ENCODE measurements around the gene AFF3. TPM values are rescaled to one million over a fixed set of nuclear protein-coding genes. Genes with fewer than 3 reads are reported as not detected.

The AFF3 gene
- total RNA-seq, 2 experiments from 2014 or later: 3.1 to 3.5 TPM

- CTCF ChIA-PET: interaction anchor here (0.7 kb wide), 1 partner anchor 571 kb away, joined by 3 read pairs; no protein-coding TSS in a partner anchor
- H3K4me1 Mint-ChIP-seq (ENCODE audit: low read depth): no peaks in the 10 kb centered on the region
- no peaks in the 10 kb centered on the region for H3K9me3 Mint-ChIP-seq
- no peaks in the 10 kb centered on the region for H3K27me3 Mint-ChIP-seq
- no peak for DNase-seq
- no peak overlapping the region for H3K4me3 Mint-ChIP-seq
- H3K36me3 Mint-ChIP-seq (ENCODE audit: low read depth): no peaks in the 10 kb centered on the region
- intact Hi-C loops (cut with micrococcal nuclease): no loop called here
- POLR2A ChIA-PET: no interaction called here
- ATAC-seq: no peak
- H3K27ac Mint-ChIP-seq: no peak overlapping the region
- no peak for TF ChIP-seq CTCF (IDR thresholded peaks at IDR 0.05)
These were observed 413.0 kb downstream of the AFF3 start for GRCh38 chr2:99729104-99730025.

GRCh38 chr2:99728166-99728565 is 414.2 kb downstream of the AFF3 start:
- H3K27me3 Mint-ChIP-seq: no peaks in the 10 kb centered on the region
- ChIA-PET POLR2A (interaction anchor here (0.6 kb wide), 1 partner anchor 55 kb away, joined by 3 read pairs; no protein-coding TSS in a partner anchor), CTCF (no interaction called here)
- no peak overlapping the region for H3K4me3 Mint-ChIP-seq
- H3K4me1 Mint-ChIP-seq (ENCODE audit: low read depth): no peaks in the 10 kb centered on the region
- no peaks in the 10 kb centered on the region for H3K36me3 Mint-ChIP-seq (ENCODE audit: low read depth)
- no peak for DNase-seq
- no peak for ATAC-seq
- intact Hi-C loops (cut with micrococcal nuclease): no loop called here
- no peak for TF ChIP-seq CTCF (IDR thresholded peaks at IDR 0.05)
- H3K9me3 Mint-ChIP-seq: peaks cover 3% of the 10 kb centered on the region
- no peak overlapping the region for H3K27ac Mint-ChIP-seq

GRCh38 chr2:99727199-99727598 is 415.2 kb downstream of the AFF3 start:
- no peak for ATAC-seq
- CTCF ChIA-PET: interaction anchor here (1.0 kb wide), 1 partner anchor 49 kb away, joined by 3 read pairs; no protein-coding TSS in a partner anchor
- Mint-ChIP-seq H3K27ac (no peak overlapping the region), H3K36me3 (ENCODE audit: low read depth) (no peaks in the 10 kb centered on the region), H3K9me3 (peaks cover 6% of the 10 kb centered on the region), H3K27me3 (no peaks in the 10 kb centered on the region), H3K4me1 (ENCODE audit: low read depth) (no peaks in the 10 kb centered on the region), H3K4me3 (no peak overlapping the region)
- intact Hi-C loops (cut with micrococcal nuclease): no loop called here
- DNase-seq: no peak
- no peak for TF ChIP-seq CTCF (IDR thresholded peaks at IDR 0.05)
- POLR2A ChIA-PET: interaction anchor here (1.0 kb wide), 1 partner anchor 13 kb away, joined by 3 read pairs; no protein-coding TSS in a partner anchor

- DNase-seq (no peak), ATAC-seq (no peak)
- CTCF ChIA-PET: interaction anchor here (1.0 kb wide), 1 partner anchor 48 kb away, joined by 3 read pairs; no protein-coding TSS in a partner anchor
- Mint-ChIP-seq H3K36me3 (ENCODE audit: low read depth) (no peaks in the 10 kb centered on the region), H3K4me1 (ENCODE audit: low read depth) (no peaks in the 10 kb centered on the region), H3K9me3 (peaks cover 10% of the 10 kb centered on the region), H3K27me3 (no peaks in the 10 kb centered on the region), H3K27ac (no peak overlapping the region), H3K4me3 (no peak overlapping the region)
- intact Hi-C loops (cut with micrococcal nuclease): no loop called here
- no peak for TF ChIP-seq CTCF (IDR thresholded peaks at IDR 0.05)
- POLR2A ChIA-PET: interaction anchor here (1.0 kb wide), 1 partner anchor 13 kb away, joined by 3 read pairs; no protein-coding TSS in a partner anchor
These were observed 415.7 kb downstream of the AFF3 start for GRCh38 chr2:99726691-99727090.

- ChIA-PET POLR2A (no interaction called here), CTCF (interaction anchor here (1.0 kb wide), 1 partner anchor 48 kb away, joined by 3 read pairs; no protein-coding TSS in a partner anchor)
- no peak for TF ChIP-seq CTCF (IDR thresholded peaks at IDR 0.05)
- ATAC-seq: no peak
- Mint-ChIP-seq H3K4me3 (no peak overlapping the region), H3K9me3 (peaks cover 12% of the 10 kb centered on the region), H3K36me3 (ENCODE audit: low read depth) (no peaks in the 10 kb centered on the region), H3K27ac (no peak overlapping the region), H3K4me1 (ENCODE audit: low read depth) (no peaks in the 10 kb centered on the region), H3K27me3 (no peaks in the 10 kb centered on the region)
- no peak for DNase-seq
- intact Hi-C loops (cut with micrococcal nuclease): no loop called here
These were observed 416.6 kb downstream of the AFF3 start for GRCh38 chr2:99725820-99726219.

All from activated CD8-positive, alpha-beta T cell treated with anti-CD3 and anti-CD28 coated beads for 36 hours (primary cell).